T-cell (primary cell): ENCODE data around the gene CHST7. TPM values are rescaled to one million over a fixed set of nuclear protein-coding genes. Genes with fewer than 3 reads are reported as not detected.

Source experiments
- ATAC-seq, 4 experiments: fragments of 200-7000 bp in 3 of 4; fragments of 150-1000 bp in 1 of 4; cut with Tn5 transposase; replicated peaks in 1 of 4; 1 replicate in 3 of 4; 2 replicates in 1 of 4; pipeline ENCODE4 v1.10.0; 2021; ENCODE audit warnings: moderate library complexity in 3 of 4, mild to moderate bottlenecking in 2 of 4, moderate number of reproducible peaks in 1 of 4
- CTCF ChIA-PET, 2 donors: fragments of 300-600 bp; sonication (Branson Sonifier 250); formaldehyde crosslinking; loops; one replicate each; lab custom pipeline; 2022; ENCODE audit warnings: antibody characterized with exemption in 2 of 2; lab: Charles Lee
- POLR2A ChIA-PET, 2 donors: fragments of 300-600 bp; sonication (Branson Sonifier 250); formaldehyde crosslinking; loops; one replicate each; lab custom pipeline; 2022; ENCODE audit warnings: antibody characterized with exemption in 2 of 2; lab: Charles Lee
- DNase-seq, 35 experiments: peaks; one replicate each; pipeline versions ENCODE4 v3.0.0 to v3.0.0-alpha.2; 2013 to 2023
- H3K27ac ChIP-seq: one replicate; pipeline ENCODE4 v1.5.1; 2013; ENCODE audit warnings: low read length
- H3K27me3 ChIP-seq, 2 experiments: replicated peaks in 1 of 2; 1 replicate in 1 of 2; 2 replicates in 1 of 2; pipeline versions ENCODE4 v1.6.1 to v1.7.0; 2013; ENCODE audit warnings: low read length in 1 of 2, mixed read lengths in 1 of 2; ENCODE audit not compliant: control insufficient read depth in 2 of 2, insufficient read depth in 2 of 2; ENCODE audit errors: extremely low read depth in 1 of 2
- H3K36me3 ChIP-seq, 2 donors: 1 replicate in 1 of 2; 2 replicates in 1 of 2; pipeline versions ENCODE4 v1.6.1 to v1.7.0; 2013; ENCODE audit warnings: low read length in 1 of 2; ENCODE audit not compliant: control insufficient read depth in 2 of 2, insufficient read depth in 1 of 2; ENCODE audit errors: extremely low read depth in 1 of 2
- H3K4me1 ChIP-seq, 2 experiments: 1 replicate in 1 of 2; 2 replicates in 1 of 2; pipeline versions ENCODE4 v1.6.1 to v1.7.0; 2013; ENCODE audit warnings: low read length in 2 of 2, mixed read lengths in 1 of 2; ENCODE audit not compliant: insufficient read depth in 2 of 2, control insufficient read depth in 1 of 2; ENCODE audit errors: extremely low read depth in 1 of 2
- H3K4me3 ChIP-seq, 2 donors: 1 replicate in 1 of 2; 2 replicates in 1 of 2; pipeline versions ENCODE4 v1.5.1 to v1.7.0; 2013; ENCODE audit warnings: mild to moderate bottlenecking in 2 of 2, low read length in 1 of 2, moderate library complexity in 1 of 2; ENCODE audit not compliant: control insufficient read depth in 1 of 2; ENCODE audit errors: extremely low read depth in 1 of 2
- H3K9me3 ChIP-seq: 2 replicates; pipeline ENCODE4 v1.7.0; 2013
- H3K27ac Mint-ChIP-seq, 2 donors: one replicate each; pipeline ENCODE4 v1.8.0; 2020 to 2021; ENCODE audit warnings: mild to moderate bottlenecking in 2 of 2, mixed read lengths in 2 of 2
- H3K27me3 Mint-ChIP-seq, 2 donors: one replicate each; pipeline ENCODE4 v1.8.0; 2021 to 2022; ENCODE audit warnings: mixed read lengths in 2 of 2
- H3K36me3 Mint-ChIP-seq: one replicate; pipeline ENCODE4 v1.8.0; 2021; ENCODE audit warnings: mixed read lengths
- H3K4me1 Mint-ChIP-seq, 3 donors: one replicate each; pipeline ENCODE4 v1.8.0; 2020 to 2022; ENCODE audit warnings: mixed read lengths in 3 of 3, mild to moderate bottlenecking in 1 of 3
- H3K4me3 Mint-ChIP-seq, 3 donors: one replicate each; pipeline ENCODE4 v1.8.0; 2020 to 2022; ENCODE audit warnings: mild to moderate bottlenecking in 3 of 3, mixed read lengths in 3 of 3, moderate library complexity in 3 of 3
- H3K9me3 Mint-ChIP-seq, 3 donors: one replicate each; pipeline ENCODE4 v1.8.0; 2020 to 2022; ENCODE audit warnings: mixed read lengths in 3 of 3
- WGBS: methylation state at CpG from one replicate; pipeline ENCODE4 v1.1.5; 2013; ENCODE audit warnings: missing lambda C conversion rate; ENCODE audit not compliant: insufficient coverage; 5-methylcytosine and 5-hydroxymethylcytosine counted together
- total RNA-seq, 35 experiments: library from RNA in 6 of 35; stranded (reverse) in 6 of 35; fragments of 120-200 nt in 1 of 35; gene quantifications; one replicate each; pipeline versions ENCODE4 v1.2.1 to v1.2.4 and lab custom pipeline; 2013 to 2026

Gene CHST7
- total RNA-seq, 5 donors from 2014 or later (not counting 1 experiment from before 2014, with no cell fraction given) = 3.3 to 8.0 (median 6.4) TPM

GRCh38 chrX:46645614-46646013 is 72.0 kb downstream of the CHST7 start:
- Mint-ChIP-seq H3K27ac (no peak overlapping the region), H3K4me1 (peaks cover 0 to 8% (median 5%) of the 10 kb centered on the region in 3 donors), H3K27me3 (no peaks in the 10 kb centered on the region), H3K4me3 (no peak overlapping the region), H3K36me3 (no peaks in the 10 kb centered on the region), H3K9me3 (no peaks in the 10 kb centered on the region)
- CTCF ChIA-PET = interaction anchor here in 1 of 2 donors (0.6 kb wide), 1 partner anchor 91 kb away, joined by 4 read pairs; no protein-coding TSS in a partner anchor
- Histone ChIP-seq H3K4me1 (peaks cover 0 to 4% of the 10 kb centered on the region in 2 experiments), H3K27ac (no peak overlapping the region), H3K4me3 (no peak overlapping the region), H3K27me3 (no peaks in the 10 kb centered on the region), H3K9me3 (no peaks in the 10 kb centered on the region), H3K36me3 (no peaks in the 10 kb centered on the region)
- ATAC-seq (no peak), DNase-seq (no peak)
- WGBS = no CpG with 5 or more reads among the region's 4 CpGs
- POLR2A ChIA-PET = no interaction called here

- no peaks in the 10 kb centered on the region for H3K36me3 Mint-ChIP-seq
- no peak for ATAC-seq
- no peaks in the 10 kb centered on the region for H3K9me3 Mint-ChIP-seq
- no peak overlapping the region for H3K4me3 Mint-ChIP-seq
- no peak for DNase-seq
- 100% methylated on average over 4 of the region's 5 CpGs for whole genome bisulfite sequencing
- no peaks in the 10 kb centered on the region for H3K27me3 Mint-ChIP-seq
- H3K4me1 Mint-ChIP-seq = peaks cover 0 to 4% (median 2%) of the 10 kb centered on the region in 3 donors
- H3K9me3 ChIP-seq = no peaks in the 10 kb centered on the region
- H3K27ac ChIP-seq = no peak overlapping the region
- H3K27ac Mint-ChIP-seq = no peak overlapping the region
- H3K4me1 ChIP-seq = peaks cover 2 to 4% of the 10 kb centered on the region in 2 experiments
- ChIA-PET POLR2A (no interaction called here), CTCF (interaction anchor here in 1 of 2 donors (0.6 kb wide), 1 partner anchor 984 kb away, joined by 3 read pairs; no protein-coding TSS in a partner anchor)
- no peaks in the 10 kb centered on the region for H3K27me3 ChIP-seq
- H3K4me3 ChIP-seq = no peak overlapping the region
- no peaks in the 10 kb centered on the region for H3K36me3 ChIP-seq
Measured at GRCh38 chrX:46647251-46647650, 73.7 kb downstream of the CHST7 start.

Other genes starting within 250 kb of the CHST7 start
- gene ZNF674, start 28.3 kb upstream of the CHST7 start, total RNA-seq = 1 to 10 TPM; 3.2 to 5.5 (median 4.6) TPM
- gene SLC9A7, start 185.4 kb downstream of the CHST7 start, total RNA-seq = 1 to 10 TPM; 2.3 to 6.3 (median 3.7) TPM